HG03039 (cell line): ENCODE data around the gene ARL15.

Experiments
- ATAC-seq: cut with Tn5 transposase; IDR thresholded peaks from one replicate; pipeline ENCODE4 v1.9.1; 2021; ENCODE audit warnings: mild to moderate bottlenecking, moderate library complexity; ENCODE audit not compliant: unreplicated experiment

Gene ARL15

GRCh38 chr5:54315736-54316528, 5.6 kb upstream of the ARL15 start:
- no peak for ATAC-seq

- no peak for ATAC-seq
Observed at GRCh38 chr5:54313311-54314270, 3.2 kb upstream of the ARL15 start.

- ATAC-seq = no peak
Observed at GRCh38 chr5:54312499-54312898, 2.1 kb upstream of the ARL15 start.

- no peak for ATAC-seq
Observed at GRCh38 chr5:54311176-54311677, 854 bp upstream of the ARL15 start.

- ATAC-seq = peak; percentile 18
Observed at GRCh38 chr5:54309691-54310432, 511 bp downstream of the ARL15 start.

GRCh38 chr5:54309276-54309675, 1.1 kb downstream of the ARL15 start:
- ATAC-seq = no peak

GRCh38 chr5:54307583-54307982, 2.8 kb downstream of the ARL15 start:
- ATAC-seq = no peak

- ATAC-seq = no peak
Observed at GRCh38 chr5:54306893-54307292, 3.5 kb downstream of the ARL15 start.

GRCh38 chr5:54305737-54306136, 4.6 kb downstream of the ARL15 start:
- no peak for ATAC-seq

- no peak for ATAC-seq
Observed at GRCh38 chr5:54304040-54304439, 6.3 kb downstream of the ARL15 start.

GRCh38 chr5:54302267-54302687, 8.1 kb downstream of the ARL15 start:
- no peak for ATAC-seq

GRCh38 chr5:54301849-54302248, 8.5 kb downstream of the ARL15 start:
- ATAC-seq = no peak

- ATAC-seq = no peak
Observed at GRCh38 chr5:54301220-54301619, 9.2 kb downstream of the ARL15 start.

GRCh38 chr5:54298947-54299346, 11.4 kb downstream of the ARL15 start:
- ATAC-seq = no peak

- no peak for ATAC-seq
Observed at GRCh38 chr5:54296386-54296785, 14.0 kb downstream of the ARL15 start.

GRCh38 chr5:54295651-54296276, 14.6 kb downstream of the ARL15 start:
- ATAC-seq = no peak

GRCh38 chr5:54294097-54294667, 16.2 kb downstream of the ARL15 start:
- ATAC-seq = no peak

GRCh38 chr5:54292866-54293265, 17.5 kb downstream of the ARL15 start:
- ATAC-seq = no peak

GRCh38 chr5:54291498-54291897, 18.9 kb downstream of the ARL15 start:
- no peak for ATAC-seq

- no peak for ATAC-seq
Observed at GRCh38 chr5:54289769-54290168, 20.6 kb downstream of the ARL15 start.
